HepG2 (cell line): Measurements from ENCODE around the gene PRSS27. TPM values are rescaled to one million over a fixed set of nuclear protein-coding genes. Genes with fewer than 3 reads are reported as not detected.

Source experiments
- CBFB ChIP-seq: sonication (generic); formaldehyde crosslinking; IDR thresholded peaks from 2 replicates; pipeline ENCODE4 v1.4.0; 2020; ENCODE audit warnings: missing genetic modification reagents
- CHD2 ChIP-seq: IDR thresholded peaks from 2 replicates; pipeline ENCODE4 v1.6.1; 2011; ENCODE audit warnings: low read depth, low read length, improper control_type of control experiment
- FOXJ3 ChIP-seq: sonication (generic); formaldehyde crosslinking; IDR thresholded peaks from 2 replicates; pipeline ENCODE4 v1.4.0; 2020; ENCODE audit warnings: missing genetic modification reagents, mild to moderate bottlenecking, borderline replicate concordance
- KDM6A ChIP-seq: IDR thresholded peaks from 2 replicates; pipeline ENCODE4 v1.6.1; 2016; ENCODE audit warnings: low read depth
- NR1H2 ChIP-seq: sonication (generic); formaldehyde crosslinking; IDR thresholded peaks from 2 replicates; pipeline ENCODE4 v1.8.1; 2022; ENCODE audit warnings: low read depth, missing genetic modification reagents, borderline replicate concordance
- PAF1 ChIP-seq: IDR thresholded peaks from 2 replicates; pipeline ENCODE4 v1.6.1; 2016; ENCODE audit warnings: missing genetic modification reagents, missing compliant biosample characterization
- PITX1 ChIP-seq: sonication (generic); formaldehyde crosslinking; IDR thresholded peaks from 2 replicates; pipeline ENCODE4 v1.5.1; 2020; ENCODE audit warnings: mild to moderate bottlenecking, missing genetic modification reagents
- RCOR2 ChIP-seq: IDR thresholded peaks from 2 replicates; pipeline ENCODE4 v1.6.1; 2016; ENCODE audit warnings: missing biosample characterization, missing genetic modification reagents
- ZFP37 ChIP-seq: sonication (generic); formaldehyde crosslinking; IDR thresholded peaks from 2 replicates; pipeline ENCODE4 v1.4.0; 2020; ENCODE audit warnings: missing genetic modification reagents, borderline replicate concordance
- ZFP62 ChIP-seq: sonication (generic); formaldehyde crosslinking; IDR thresholded peaks from 2 replicates; pipeline ENCODE4 v1.4.0; 2020; ENCODE audit warnings: missing genetic modification reagents
- ZNF83 ChIP-seq: sonication (generic); formaldehyde crosslinking; IDR thresholded peaks from 2 replicates; pipeline ENCODE4 v1.4.0; 2020; ENCODE audit warnings: missing genetic modification reagents, mild to moderate bottlenecking, borderline replicate concordance
- polyA plus RNA-seq, 8 experiments: library from polyadenylated mRNA; depleted of rRNA in 3 of 8; stranded (reverse) in 7 of 8; unstranded in 1 of 8; fragments of >200 nt; fragmentation: Illumina TruSeq in 4 of 8; extraction: Trizol in 4 of 8; gene quantifications; 2 replicates each; pipeline versions ENCODE4 v1.2.1 to v1.2.3, GENCODE V29; 2011 to 2016; ENCODE audit warnings: low read depth in 4 of 8, missing spikeins in 1 of 8, mixed read lengths in 1 of 8; ENCODE audit not compliant: insufficient read depth in 1 of 8
- total RNA-seq, 5 experiments: library from RNA; depleted of rRNA; stranded (reverse); fragments of >200 nt; fragmentation: Illumina TruSeq; extraction: Trizol; gene quantifications; 2 replicates each; pipeline ENCODE4 v1.2.3, GENCODE V29; 2016; ENCODE audit warnings: low read depth in 1 of 5
- TF ChIP-seq, protein P1 (sequence below): IDR thresholded peaks from 2 replicates; pipeline ENCODE4 v1.6.1; 2016; ENCODE audit warnings: missing biosample characterization, missing genetic modification reagents, low read depth
- TF ChIP-seq, protein P2 (sequence below): IDR thresholded peaks from 2 replicates; pipeline ENCODE4 v1.6.1; 2016; ENCODE audit warnings: low read depth, control low read depth
- TF ChIP-seq, protein P3 (sequence below): sonication (generic); formaldehyde crosslinking; IDR thresholded peaks from 2 replicates; pipeline ENCODE4 v1.5.0; 2020; ENCODE audit warnings: mild to moderate bottlenecking, low read depth, missing genetic modification reagents, borderline replicate concordance
- TF ChIP-seq, protein P4 (sequence below): sonication (generic); formaldehyde crosslinking; IDR thresholded peaks from 2 replicates; pipeline ENCODE4 v1.5.0; 2020; ENCODE audit warnings: missing genetic modification reagents
- TF ChIP-seq, protein P5 (sequence below): IDR thresholded peaks from 2 replicates; pipeline ENCODE4 v1.6.1; 2016
- TF ChIP-seq, protein P6 (sequence below): sonication (generic); formaldehyde crosslinking; IDR thresholded peaks from 2 replicates; pipeline ENCODE4 v1.9.0; 2021; ENCODE audit warnings: missing genetic modification reagents, mild to moderate bottlenecking, borderline replicate concordance
- TF ChIP-seq, protein P7 (sequence below): sonication (generic); formaldehyde crosslinking; IDR thresholded peaks from 2 replicates; pipeline ENCODE4 v1.4.0; 2020; ENCODE audit warnings: missing genetic modification reagents

PRSS27 gene
- total and polyA plus RNA-seq, 2 of the 13 experiments (the other 11 are each of a cell fraction or from before 2014, with no cell fraction given) = 0.20 to 0.73 TPM

DNA sequence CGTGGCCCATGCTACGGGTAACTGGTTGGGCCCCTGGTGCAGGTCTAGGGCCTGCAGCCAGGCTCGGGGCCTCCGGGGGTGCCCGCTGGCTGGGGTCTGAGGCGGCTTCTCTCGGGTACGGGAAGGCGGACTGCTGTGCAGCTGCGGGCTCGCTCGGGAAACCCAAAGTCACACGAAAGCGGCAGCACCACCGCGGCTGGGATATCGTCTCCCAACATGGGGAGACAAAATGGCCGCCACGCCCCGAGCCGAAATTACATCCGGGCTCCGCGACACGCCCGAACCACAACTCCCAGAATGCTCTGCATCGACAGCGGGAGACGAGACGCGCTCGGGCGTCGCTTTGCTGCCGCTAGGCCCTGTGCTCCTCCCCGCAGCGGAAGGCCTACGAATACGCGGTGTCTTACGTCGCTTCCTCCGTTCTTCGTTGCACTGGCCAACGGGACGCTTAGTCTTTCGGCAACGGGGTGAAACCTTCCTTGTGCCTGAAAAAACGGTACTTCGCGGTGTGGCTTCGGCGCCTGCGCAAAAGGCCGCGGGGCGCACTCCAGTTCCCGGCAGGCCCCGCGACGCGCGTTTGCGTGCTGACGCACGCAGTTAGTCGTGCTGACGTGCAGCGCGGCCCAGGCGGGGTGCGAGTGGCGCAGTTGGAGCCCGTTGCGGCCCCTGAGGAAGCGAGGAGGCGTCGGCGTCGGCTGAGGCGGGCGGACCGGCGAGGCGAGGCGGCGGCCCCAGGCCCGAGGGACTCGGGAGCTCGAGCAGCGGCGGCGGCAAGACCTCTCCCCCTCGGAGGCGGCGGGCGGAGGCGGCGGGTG lies 32.2 kb upstream of the PRSS27 start, which contains the start of gene SRRM2 (continued):
- TF ChIP-seq, protein P1, sequence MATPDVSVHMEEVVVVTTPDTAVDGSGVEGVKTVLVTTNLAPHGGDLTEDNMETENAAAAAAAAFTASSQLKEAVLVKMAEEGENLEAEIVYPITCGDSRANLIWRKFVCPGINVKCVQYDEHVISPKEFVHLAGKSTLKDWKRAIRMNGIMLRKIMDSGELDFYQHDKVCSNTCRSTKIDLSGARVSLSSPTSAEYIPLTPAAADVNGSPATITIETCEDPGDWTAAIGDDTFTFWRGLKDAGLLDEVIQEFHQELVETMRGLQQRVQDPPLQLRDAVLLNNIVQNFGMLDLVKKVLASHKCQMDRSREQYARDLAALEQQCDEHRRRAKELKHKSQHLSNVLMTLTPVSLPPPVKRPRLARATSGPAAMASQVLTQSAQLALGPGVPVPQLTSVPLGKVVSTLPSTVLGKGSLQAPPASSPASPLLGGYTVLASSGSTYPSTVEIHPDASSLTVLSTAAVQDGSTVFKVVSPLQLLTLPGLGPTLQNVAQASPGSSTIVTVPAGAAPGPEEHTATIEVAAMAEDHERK = peak; percentile 97
- TF ChIP-seq ZNF83 (CRISPR knock-in tag) (no peak), ZFP37 (CRISPR knock-in tag) (peak; percentile 48; the same call in 1 of the 2 replicates), KDM6A (CRISPR knock-in tag) (no peak), FOXJ3 (peak; percentile 60; the same call in 1 of the 2 replicates), CBFB (CRISPR knock-in tag) (0 out of 2 replicates have a peak, but pooled peaks have one; percentile 36), NR1H2 (no peak; the same call in 1 of the 2 replicates), CHD2 (no peak), RCOR2 (no peak), PAF1 (CRISPR knock-in tag) (no peak), ZFP62 (no peak), PITX1 (CRISPR knock-in tag) (peak; percentile 74)
- TF ChIP-seq, protein P2, sequence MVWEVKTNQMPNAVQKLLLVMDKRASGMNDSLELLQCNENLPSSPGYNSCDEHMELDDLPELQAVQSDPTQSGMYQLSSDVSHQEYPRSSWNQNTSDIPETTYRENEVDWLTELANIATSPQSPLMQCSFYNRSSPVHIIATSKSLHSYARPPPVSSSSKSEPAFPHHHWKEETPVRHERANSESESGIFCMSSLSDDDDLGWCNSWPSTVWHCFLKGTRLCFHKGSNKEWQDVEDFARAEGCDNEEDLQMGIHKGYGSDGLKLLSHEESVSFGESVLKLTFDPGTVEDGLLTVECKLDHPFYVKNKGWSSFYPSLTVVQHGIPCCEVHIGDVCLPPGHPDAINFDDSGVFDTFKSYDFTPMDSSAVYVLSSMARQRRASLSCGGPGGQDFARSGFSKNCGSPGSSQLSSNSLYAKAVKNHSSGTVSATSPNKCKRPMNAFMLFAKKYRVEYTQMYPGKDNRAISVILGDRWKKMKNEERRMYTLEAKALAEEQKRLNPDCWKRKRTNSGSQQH (CRISPR knock-in tag) = 0 out of 2 replicates have a peak, but pooled peaks have one; percentile 3
- TF ChIP-seq, protein P3, sequence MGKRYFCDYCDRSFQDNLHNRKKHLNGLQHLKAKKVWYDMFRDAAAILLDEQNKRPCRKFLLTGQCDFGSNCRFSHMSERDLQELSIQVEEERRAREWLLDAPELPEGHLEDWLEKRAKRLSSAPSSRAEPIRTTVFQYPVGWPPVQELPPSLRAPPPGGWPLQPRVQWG = no peak
- TF ChIP-seq, protein P4, sequence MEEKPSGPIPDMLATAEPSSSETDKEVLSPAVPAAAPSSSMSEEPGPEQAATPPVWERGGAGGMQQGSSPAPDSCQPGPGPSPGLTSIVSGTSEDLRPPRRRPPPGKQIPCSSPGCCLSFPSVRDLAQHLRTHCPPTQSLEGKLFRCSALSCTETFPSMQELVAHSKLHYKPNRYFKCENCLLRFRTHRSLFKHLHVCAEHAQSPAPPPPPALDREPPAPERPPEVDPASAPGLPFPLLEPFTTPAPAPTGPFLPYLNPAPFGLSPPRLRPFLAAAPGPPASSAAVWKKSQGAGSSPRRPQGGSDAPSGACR = peak; percentile 84; the same call in 1 of the 2 replicates
- TF ChIP-seq, protein P5, sequence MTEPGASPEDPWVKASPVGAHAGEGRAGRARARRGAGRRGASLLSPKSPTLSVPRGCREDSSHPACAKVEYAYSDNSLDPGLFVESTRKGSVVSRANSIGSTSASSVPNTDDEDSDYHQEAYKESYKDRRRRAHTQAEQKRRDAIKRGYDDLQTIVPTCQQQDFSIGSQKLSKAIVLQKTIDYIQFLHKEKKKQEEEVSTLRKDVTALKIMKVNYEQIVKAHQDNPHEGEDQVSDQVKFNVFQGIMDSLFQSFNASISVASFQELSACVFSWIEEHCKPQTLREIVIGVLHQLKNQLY = no peak; the same call in 1 of the 2 replicates
- TF ChIP-seq, protein P6, sequence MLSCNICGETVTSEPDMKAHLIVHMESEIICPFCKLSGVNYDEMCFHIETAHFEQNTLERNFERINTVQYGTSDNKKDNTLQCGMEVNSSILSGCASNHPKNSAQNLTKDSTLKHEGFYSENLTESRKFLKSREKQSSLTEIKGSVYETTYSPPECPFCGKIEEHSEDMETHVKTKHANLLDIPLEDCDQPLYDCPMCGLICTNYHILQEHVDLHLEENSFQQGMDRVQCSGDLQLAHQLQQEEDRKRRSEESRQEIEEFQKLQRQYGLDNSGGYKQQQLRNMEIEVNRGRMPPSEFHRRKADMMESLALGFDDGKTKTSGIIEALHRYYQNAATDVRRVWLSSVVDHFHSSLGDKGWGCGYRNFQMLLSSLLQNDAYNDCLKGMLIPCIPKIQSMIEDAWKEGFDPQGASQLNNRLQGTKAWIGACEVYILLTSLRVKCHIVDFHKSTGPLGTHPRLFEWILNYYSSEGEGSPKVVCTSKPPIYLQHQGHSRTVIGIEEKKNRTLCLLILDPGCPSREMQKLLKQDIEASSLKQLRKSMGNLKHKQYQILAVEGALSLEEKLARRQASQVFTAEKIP = no peak
- TF ChIP-seq, protein P7, sequence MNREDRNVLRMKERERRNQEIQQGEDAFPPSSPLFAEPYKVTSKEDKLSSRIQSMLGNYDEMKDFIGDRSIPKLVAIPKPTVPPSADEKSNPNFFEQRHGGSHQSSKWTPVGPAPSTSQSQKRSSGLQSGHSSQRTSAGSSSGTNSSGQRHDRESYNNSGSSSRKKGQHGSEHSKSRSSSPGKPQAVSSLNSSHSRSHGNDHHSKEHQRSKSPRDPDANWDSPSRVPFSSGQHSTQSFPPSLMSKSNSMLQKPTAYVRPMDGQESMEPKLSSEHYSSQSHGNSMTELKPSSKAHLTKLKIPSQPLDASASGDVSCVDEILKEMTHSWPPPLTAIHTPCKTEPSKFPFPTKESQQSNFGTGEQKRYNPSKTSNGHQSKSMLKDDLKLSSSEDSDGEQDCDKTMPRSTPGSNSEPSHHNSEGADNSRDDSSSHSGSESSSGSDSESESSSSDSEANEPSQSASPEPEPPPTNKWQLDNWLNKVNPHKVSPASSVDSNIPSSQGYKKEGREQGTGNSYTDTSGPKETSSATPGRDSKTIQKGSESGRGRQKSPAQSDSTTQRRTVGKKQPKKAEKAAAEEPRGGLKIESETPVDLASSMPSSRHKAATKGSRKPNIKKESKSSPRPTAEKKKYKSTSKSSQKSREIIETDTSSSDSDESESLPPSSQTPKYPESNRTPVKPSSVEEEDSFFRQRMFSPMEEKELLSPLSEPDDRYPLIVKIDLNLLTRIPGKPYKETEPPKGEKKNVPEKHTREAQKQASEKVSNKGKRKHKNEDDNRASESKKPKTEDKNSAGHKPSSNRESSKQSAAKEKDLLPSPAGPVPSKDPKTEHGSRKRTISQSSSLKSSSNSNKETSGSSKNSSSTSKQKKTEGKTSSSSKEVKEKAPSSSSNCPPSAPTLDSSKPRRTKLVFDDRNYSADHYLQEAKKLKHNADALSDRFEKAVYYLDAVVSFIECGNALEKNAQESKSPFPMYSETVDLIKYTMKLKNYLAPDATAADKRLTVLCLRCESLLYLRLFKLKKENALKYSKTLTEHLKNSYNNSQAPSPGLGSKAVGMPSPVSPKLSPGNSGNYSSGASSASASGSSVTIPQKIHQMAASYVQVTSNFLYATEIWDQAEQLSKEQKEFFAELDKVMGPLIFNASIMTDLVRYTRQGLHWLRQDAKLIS = no peak
